ENCODE measurements around the gene LMAN2. TPM values are rescaled to one million over a fixed set of nuclear protein-coding genes. Genes with fewer than 3 reads are reported as not detected.

LMAN2 gene
- total RNA-seq (101 TPM), polyA plus RNA-seq (209 TPM)

DNA sequence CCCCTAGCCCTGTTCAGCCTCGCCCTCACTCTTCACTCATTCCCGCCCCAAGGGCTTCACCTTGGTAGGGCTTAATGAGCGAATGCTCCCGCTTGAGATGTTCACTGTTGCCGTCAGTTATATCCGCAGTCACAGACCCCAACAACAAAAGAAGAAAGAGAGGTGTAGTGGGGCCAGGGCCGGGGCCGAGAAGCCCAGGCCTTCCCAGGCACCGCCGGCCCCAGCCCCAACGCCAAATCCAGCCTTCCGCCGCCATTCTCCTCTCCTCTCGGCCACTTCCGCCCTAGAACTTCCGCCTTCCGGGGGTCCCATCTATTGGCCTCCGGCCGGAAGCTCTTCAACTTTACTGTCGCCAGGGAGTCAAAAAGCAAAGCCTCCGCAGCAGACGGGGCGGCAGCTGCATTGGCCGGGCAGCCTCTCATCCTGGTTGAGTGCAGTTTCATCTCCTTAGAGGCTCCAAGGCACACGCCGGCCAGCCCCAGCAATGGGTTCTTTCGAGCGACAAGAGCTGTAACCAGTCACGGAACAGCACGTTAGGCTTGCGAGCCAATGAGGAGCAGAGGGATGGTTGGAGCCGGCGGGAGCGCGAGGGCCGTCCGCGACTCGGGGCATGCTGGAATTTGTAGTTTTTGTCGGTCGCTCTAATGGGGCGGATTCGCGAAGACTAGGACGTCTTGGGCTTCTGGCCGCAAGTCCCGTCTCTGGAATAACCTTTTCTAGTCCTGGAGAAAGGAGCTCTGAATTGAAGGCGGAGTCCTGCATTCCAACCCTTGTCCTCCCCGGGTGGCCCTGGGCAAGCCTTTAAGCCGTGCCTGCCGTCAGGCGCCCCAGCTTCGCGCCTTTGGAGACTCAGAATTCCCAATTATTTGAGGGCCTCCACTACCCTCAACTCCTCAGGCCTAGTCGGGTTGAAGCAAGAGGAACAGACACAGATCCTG, at the start of gene LMAN2:
TSS of gene LMAN2 (minus strand) at position 277 of the 938 bp plus-strand sequence. CDS start at position 256, 21 bp downstream.
- Histone ChIP-seq H3K4me1 (ENCODE audit: insufficient read depth) (no peaks in the 10 kb centered on the region), H3K27ac (ENCODE audit: low read depth) (peak within 1 kb of the TSS; percentile 79), H3K4me3 (ENCODE audit: low read depth, low read length) (peak within 1 kb of the TSS; percentile 94), H3K36me3 (ENCODE audit: insufficient read depth) (no peaks in the 10 kb centered on the region)
- 7% methylated on average over 55 of the region's 55 CpGs for WGBS
- peak; percentile 94 for DNase-seq (ENCODE audit: extremely low spot score)

DNA sequence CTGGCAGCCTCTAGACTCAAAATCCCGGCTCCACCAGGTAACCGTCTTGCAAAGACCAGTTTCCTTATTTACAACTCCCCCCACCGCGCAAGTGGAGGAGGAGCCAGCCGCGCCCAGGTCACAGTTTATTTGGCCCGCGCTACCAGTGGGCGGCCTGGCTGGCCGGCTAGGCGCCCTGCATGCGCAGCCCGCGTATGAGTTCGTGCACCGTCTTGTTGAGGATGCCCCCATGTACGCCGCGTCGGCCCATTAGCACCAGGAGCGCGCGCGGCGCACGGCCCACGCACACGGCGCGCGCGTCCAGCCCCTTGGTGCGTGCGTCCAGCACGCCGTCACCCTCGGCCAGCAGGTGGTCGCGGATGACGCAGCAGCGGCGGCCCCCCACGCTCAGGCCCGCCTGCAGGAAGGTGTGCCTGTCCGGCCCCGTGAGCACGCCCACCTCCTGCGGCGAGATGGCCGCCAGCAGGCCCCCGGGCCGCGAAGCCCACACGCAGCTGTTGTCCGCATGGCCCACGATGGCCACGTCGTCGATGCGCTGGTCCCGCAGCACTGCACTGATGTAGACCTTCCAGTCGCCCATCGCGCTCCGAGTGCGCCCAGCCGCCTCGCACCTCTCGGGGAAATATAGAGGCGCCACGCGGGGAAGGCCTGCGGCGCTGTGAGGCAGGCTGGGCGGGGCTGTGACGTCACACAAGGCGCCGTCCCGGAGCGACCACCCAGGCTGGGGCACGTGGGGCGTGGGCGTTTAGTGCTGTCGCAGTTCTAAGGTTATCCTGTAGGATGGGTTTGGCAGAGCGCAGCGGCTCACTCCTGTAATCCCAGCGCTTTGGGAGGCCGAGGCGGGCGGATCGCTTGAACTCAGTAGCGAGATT, 48.8 kb upstream of the LMAN2 start, which contains the start of gene PFN3:
TSS of gene PFN3 (minus strand) at position 665 of the 872 bp plus-strand sequence. CDS start at position 580, 85 bp downstream.
- WGBS: 11% methylated on average over 92 of the region's 92 CpGs

GRCh38 chr5:177397875-177398390, 46.5 kb upstream of the LMAN2 start:
- Histone ChIP-seq H3K27ac (ENCODE audit: low read depth) (no peak overlapping the region), H3K4me3 (ENCODE audit: low read depth, low read length) (no peak overlapping the region), H3K4me1 (ENCODE audit: insufficient read depth) (no peaks in the 10 kb centered on the region), H3K36me3 (ENCODE audit: insufficient read depth) (no peaks in the 10 kb centered on the region)
- DNase-seq (ENCODE audit: extremely low spot score): no peak
- WGBS: 87% methylated on average over 16 of the region's 16 CpGs

More for the DNA sequence above, 48.8 kb upstream of the LMAN2 start, which contains the start of gene PFN3:
- H3K27ac ChIP-seq (ENCODE audit: low read depth): no peak within 1 kb of the TSS
- H3K36me3 ChIP-seq (ENCODE audit: insufficient read depth): no peaks in the 10 kb centered on the region
- DNase-seq (ENCODE audit: extremely low spot score): no peak
- no peaks in the 10 kb centered on the region for H3K4me1 ChIP-seq (ENCODE audit: insufficient read depth)
- H3K4me3 ChIP-seq (ENCODE audit: low read depth, low read length): no peak within 1 kb of the TSS

- H3K27ac ChIP-seq (ENCODE audit: low read depth): no peak overlapping the region
- 88% methylated on average over 10 of the region's 10 CpGs for WGBS
- DNase-seq (ENCODE audit: extremely low spot score): no peak
- no peaks in the 10 kb centered on the region for H3K4me1 ChIP-seq (ENCODE audit: insufficient read depth)
- H3K36me3 ChIP-seq (ENCODE audit: insufficient read depth): no peaks in the 10 kb centered on the region
- no peak overlapping the region for H3K4me3 ChIP-seq (ENCODE audit: low read depth, low read length)
These were observed 45.3 kb upstream of the LMAN2 start for GRCh38 chr5:177396807-177397206.

DNA sequence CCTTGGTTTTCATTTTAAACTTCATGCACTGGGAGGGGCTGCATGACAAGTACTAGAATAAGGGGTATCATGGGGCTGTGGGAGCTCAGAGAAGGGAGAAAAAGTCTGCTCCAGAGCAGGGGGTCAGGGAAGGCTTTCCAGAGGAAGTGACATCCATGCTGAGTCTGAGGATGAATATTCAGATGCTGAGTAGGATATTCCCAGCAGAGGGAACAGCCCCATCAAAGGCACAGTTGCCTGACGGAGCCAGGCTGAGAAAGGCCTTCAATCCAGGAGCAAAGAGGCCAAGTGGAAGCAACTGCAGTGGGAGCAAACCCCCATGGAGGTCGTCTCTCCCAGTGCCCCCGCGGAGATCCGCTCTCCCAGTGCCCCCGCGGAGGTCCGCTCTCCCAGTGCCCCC, 44.6 kb upstream of the LMAN2 start:
- Histone ChIP-seq H3K4me1 (ENCODE audit: insufficient read depth) (no peaks in the 10 kb centered on the region), H3K4me3 (ENCODE audit: low read depth, low read length) (no peak overlapping the region), H3K36me3 (ENCODE audit: insufficient read depth) (no peaks in the 10 kb centered on the region), H3K27ac (ENCODE audit: low read depth) (no peak overlapping the region)
- DNase-seq (ENCODE audit: extremely low spot score): no peak
- 39% methylated on average over 8 of the region's 8 CpGs for WGBS

DNA sequence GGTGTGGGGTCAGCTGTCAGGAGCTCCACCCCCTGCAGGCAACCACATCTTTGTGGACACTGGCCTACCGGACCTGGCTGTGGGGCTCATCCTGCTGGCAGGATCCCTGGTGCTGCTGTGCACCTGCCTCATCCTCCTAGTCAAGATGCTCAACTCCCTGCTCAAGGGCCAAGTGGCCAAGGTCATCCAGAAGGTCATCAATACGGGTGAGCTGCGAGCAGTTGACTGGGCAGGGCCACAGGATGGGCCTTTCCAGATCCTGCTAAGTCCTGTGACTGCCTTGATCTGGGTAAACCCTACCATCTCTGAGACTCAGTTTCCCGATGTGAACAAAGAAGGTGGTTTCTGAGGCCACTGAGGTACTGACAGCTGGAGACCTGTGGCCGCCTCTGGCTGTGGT, 42.5 kb upstream of the LMAN2 start:
- WGBS: 83% methylated on average over 5 of the region's 5 CpGs
- H3K4me1 ChIP-seq (ENCODE audit: insufficient read depth): no peaks in the 10 kb centered on the region
- DNase-seq (ENCODE audit: extremely low spot score): no peak
- no peaks in the 10 kb centered on the region for H3K36me3 ChIP-seq (ENCODE audit: insufficient read depth)
- no peak overlapping the region for H3K27ac ChIP-seq (ENCODE audit: low read depth)
- no peak overlapping the region for H3K4me3 ChIP-seq (ENCODE audit: low read depth, low read length)

DNA sequence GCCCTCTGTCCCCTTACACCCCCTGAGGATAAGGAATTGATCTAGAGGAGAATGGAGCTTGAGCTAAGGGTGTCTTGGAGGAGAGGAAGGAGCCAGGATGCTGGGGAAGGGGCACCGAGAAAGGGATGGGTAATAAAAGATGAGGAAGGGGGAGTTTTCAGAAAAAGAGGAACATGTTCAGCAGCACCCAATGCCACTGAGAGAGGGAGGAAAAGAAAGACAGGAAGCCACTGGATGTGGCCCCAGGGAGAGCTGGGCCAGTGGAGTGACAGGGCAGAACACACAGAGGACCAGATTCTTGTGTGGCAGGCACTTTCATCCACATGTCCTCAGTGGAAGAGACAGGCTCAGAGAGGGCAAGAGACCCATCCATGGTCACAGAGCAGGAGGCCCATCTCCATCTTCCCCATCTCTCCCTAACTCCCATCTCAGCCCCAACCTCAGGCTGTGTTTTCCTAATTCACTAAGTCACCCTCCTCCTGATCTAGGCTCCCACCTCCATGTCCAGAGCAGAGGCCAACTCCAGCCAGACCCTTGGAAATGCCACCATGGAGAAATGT, 41.8 kb upstream of the LMAN2 start:
- no peaks in the 10 kb centered on the region for H3K36me3 ChIP-seq (ENCODE audit: insufficient read depth)
- DNase-seq (ENCODE audit: extremely low spot score): no peak
- no peak overlapping the region for H3K27ac ChIP-seq (ENCODE audit: low read depth)
- no peaks in the 10 kb centered on the region for H3K4me1 ChIP-seq (ENCODE audit: insufficient read depth)
- 58% methylated on average over 1 of the region's 1 CpG for WGBS
- no peak overlapping the region for H3K4me3 ChIP-seq (ENCODE audit: low read depth, low read length)

GRCh38 chr5:177392765-177393164, 41.3 kb upstream of the LMAN2 start:
- Histone ChIP-seq H3K27ac (ENCODE audit: low read depth) (no peak overlapping the region), H3K36me3 (ENCODE audit: insufficient read depth) (no peaks in the 10 kb centered on the region), H3K4me3 (ENCODE audit: low read depth, low read length) (no peak overlapping the region), H3K4me1 (ENCODE audit: insufficient read depth) (no peaks in the 10 kb centered on the region)
- DNase-seq (ENCODE audit: extremely low spot score): no peak
- 86% methylated on average over 5 of the region's 5 CpGs for WGBS

- WGBS: 26% methylated on average over 13 of the region's 13 CpGs
- H3K27ac ChIP-seq (ENCODE audit: low read depth): no peak overlapping the region
These were observed 39.2 kb upstream of the LMAN2 start for GRCh38 chr5:177390363-177391300.

GRCh38 chr5:177389241-177390169, 38.0 kb upstream of the LMAN2 start:
- Histone ChIP-seq H3K4me3 (ENCODE audit: low read depth, low read length) (no peak overlapping the region), H3K4me1 (ENCODE audit: insufficient read depth) (no peaks in the 10 kb centered on the region), H3K36me3 (ENCODE audit: insufficient read depth) (no peaks in the 10 kb centered on the region), H3K27ac (ENCODE audit: low read depth) (no peak overlapping the region)
- 25% methylated on average over 21 of the region's 21 CpGs for WGBS
- DNase-seq (ENCODE audit: extremely low spot score): peak; percentile 86

More at GRCh38 chr5:177390363-177391300, 39.2 kb upstream of the LMAN2 start:
- Histone ChIP-seq H3K36me3 (ENCODE audit: insufficient read depth) (no peaks in the 10 kb centered on the region), H3K4me1 (ENCODE audit: insufficient read depth) (no peaks in the 10 kb centered on the region), H3K4me3 (ENCODE audit: low read depth, low read length) (no peak overlapping the region)
- DNase-seq (ENCODE audit: extremely low spot score): peak; percentile 84

DNA sequence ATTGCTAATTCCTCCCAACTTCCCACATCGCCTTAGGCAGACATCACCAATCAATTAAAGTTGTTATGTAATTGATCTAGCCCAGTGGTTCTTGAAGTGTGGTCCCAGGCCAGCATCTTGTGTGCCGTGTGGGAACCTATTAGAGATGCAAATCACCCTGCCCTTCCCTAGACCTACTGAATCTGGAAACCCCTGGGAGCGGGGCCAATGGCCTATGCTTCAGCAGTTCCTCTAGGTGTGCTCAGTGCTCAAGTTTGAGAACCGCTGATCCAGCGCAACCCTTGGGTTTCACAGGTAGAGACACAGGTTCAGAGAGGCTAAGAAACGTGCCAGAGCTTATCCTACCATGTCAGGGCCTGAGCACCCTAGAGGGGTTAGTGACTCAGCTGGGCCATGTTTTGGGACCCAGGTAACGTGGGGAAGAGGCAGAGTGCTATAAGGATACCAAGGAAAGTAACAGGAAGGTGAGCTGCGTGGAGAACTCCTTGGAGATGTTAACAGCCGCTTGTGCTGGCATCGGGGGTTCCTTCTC, 37.1 kb upstream of the LMAN2 start:
- no peaks in the 10 kb centered on the region for H3K36me3 ChIP-seq (ENCODE audit: insufficient read depth)
- H3K4me1 ChIP-seq (ENCODE audit: insufficient read depth): no peaks in the 10 kb centered on the region
- no peak for DNase-seq (ENCODE audit: extremely low spot score)
- H3K27ac ChIP-seq (ENCODE audit: low read depth): no peak overlapping the region
- 85% methylated on average over 10 of the region's 10 CpGs for WGBS
- H3K4me3 ChIP-seq (ENCODE audit: low read depth, low read length): no peak overlapping the region
